Lower leg skin (tissue), 3 donors: Measurements from ENCODE around the gene DGCR8.

Experiments
- POLR2A ChIP-seq, 2 donors: fragments of 450-650 bp; IDR thresholded peaks; one replicate each; pipeline ENCODE4 v1.6.1; 2016 to 2017; ENCODE audit warnings: antibody characterized with exemption in 2 of 2, mild to moderate bottlenecking in 1 of 2, moderate library complexity in 1 of 2
- TF ChIP-seq, protein P1 (sequence below), 3 donors: fragments of 450-650 bp; IDR thresholded peaks; one replicate each; pipeline ENCODE4 v1.5.1; 2016; ENCODE audit warnings: antibody characterized with exemption in 3 of 3, mild to moderate bottlenecking in 3 of 3, moderate library complexity in 2 of 3

DNA sequence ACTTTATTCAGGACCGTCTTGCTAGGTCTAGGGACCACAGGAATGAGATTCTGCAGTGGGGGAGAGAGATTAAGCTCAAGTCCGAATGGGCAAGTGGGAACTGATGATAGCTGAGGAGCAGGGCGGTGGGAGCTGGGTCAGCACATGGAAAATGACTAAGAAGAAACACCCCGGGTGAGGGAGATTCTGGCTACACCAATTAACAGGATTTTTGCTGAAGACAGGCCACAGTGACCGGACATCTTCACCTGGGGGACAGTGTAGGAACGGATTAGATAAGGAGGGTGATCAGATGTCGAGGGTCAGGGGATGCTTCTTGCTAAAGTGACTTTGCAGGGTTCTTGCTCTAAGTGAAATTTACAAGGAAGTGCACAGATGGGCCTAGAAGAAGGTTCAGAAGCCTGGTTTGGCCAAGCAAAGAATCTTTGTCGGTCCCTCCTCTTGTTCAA is 8.5 kb upstream of the DGCR8 start:
- no peak for TF ChIP-seq POLR2A (IDR thresholded peaks at IDR 0.05)
- TF ChIP-seq, protein P1, sequence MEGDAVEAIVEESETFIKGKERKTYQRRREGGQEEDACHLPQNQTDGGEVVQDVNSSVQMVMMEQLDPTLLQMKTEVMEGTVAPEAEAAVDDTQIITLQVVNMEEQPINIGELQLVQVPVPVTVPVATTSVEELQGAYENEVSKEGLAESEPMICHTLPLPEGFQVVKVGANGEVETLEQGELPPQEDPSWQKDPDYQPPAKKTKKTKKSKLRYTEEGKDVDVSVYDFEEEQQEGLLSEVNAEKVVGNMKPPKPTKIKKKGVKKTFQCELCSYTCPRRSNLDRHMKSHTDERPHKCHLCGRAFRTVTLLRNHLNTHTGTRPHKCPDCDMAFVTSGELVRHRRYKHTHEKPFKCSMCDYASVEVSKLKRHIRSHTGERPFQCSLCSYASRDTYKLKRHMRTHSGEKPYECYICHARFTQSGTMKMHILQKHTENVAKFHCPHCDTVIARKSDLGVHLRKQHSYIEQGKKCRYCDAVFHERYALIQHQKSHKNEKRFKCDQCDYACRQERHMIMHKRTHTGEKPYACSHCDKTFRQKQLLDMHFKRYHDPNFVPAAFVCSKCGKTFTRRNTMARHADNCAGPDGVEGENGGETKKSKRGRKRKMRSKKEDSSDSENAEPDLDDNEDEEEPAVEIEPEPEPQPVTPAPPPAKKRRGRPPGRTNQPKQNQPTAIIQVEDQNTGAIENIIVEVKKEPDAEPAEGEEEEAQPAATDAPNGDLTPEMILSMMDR (IDR thresholded peaks at IDR 0.05) = no peak
